Prostate gland (tissue), 2 donors: ENCODE measurements around the gene SUDS3. TPM values are rescaled to one million over a fixed set of nuclear protein-coding genes. Genes with fewer than 3 reads are reported as not detected.
A peak's percentile ranks its signal among the peaks of the same experiment; 100 is the strongest.

Experiments used
- DNase-seq: peaks from one replicate; pipeline ENCODE4 v3.0.0-alpha.2; 2019; ENCODE audit warnings: low spot score
- H3K27ac ChIP-seq, 2 donors: fragments of 200-600 bp; sonication (generic); 2 replicates each; pipeline ENCODE4 v1.5.1; 2017 to 2019
- H3K27me3 ChIP-seq: fragments of 200-600 bp; sonication (generic); replicated peaks from 2 replicates; pipeline ENCODE4 v1.5.1; 2019; ENCODE audit not compliant: insufficient read depth
- H3K36me3 ChIP-seq, 2 donors: fragments of 200-600 bp; sonication (generic); 1 replicate in 1 of 2; 2 replicates in 1 of 2; pipeline versions ENCODE4 v1.5.1 to v1.8.1; 2017 to 2019
- H3K4me1 ChIP-seq: fragments of 200-600 bp; sonication (generic); replicated peaks from 2 replicates; pipeline ENCODE4 v1.5.1; 2019
- H3K4me3 ChIP-seq, 2 donors: fragments of 200-600 bp; sonication (generic); 2 replicates each; pipeline ENCODE4 v1.5.1; 2017 to 2019
- H3K9me3 ChIP-seq: fragments of 200-600 bp; sonication (generic); 2 replicates; pipeline ENCODE4 v1.5.1; 2017
- CTCF ChIP-seq, 4 experiments: fragments of 200-600 bp in 2 of 4; fragments of 450-650 bp in 2 of 4; sonication (generic) in 2 of 4; IDR thresholded peaks; 1 replicate in 3 of 4; 2 replicates in 1 of 4; pipeline ENCODE4 v1.5.1; 2016 to 2019; ENCODE audit warnings: antibody characterized with exemption in 4 of 4, mild to moderate bottlenecking in 2 of 4, moderate library complexity in 2 of 4
- POLR2A ChIP-seq: fragments of 450-650 bp; IDR thresholded peaks from one replicate; pipeline ENCODE4 v1.6.1; 2016; ENCODE audit warnings: antibody characterized with exemption, mild to moderate bottlenecking
- POLR2AphosphoS5 ChIP-seq: sonication (generic); formaldehyde crosslinking; IDR thresholded peaks from one replicate; pipeline ENCODE4 v1.6.1; 2017; ENCODE audit warnings: antibody characterized with exemption
- WGBS: methylation state at CpG from one replicate; pipeline ENCODE4 v1.1.5; 2018; 5-methylcytosine and 5-hydroxymethylcytosine counted together
- intact Hi-C: fragments of 100-400 bp; cut with DNase I; formaldehyde crosslinking; loops from one replicate; pipeline ENCODE4 v1.14.2; 2022
- total RNA-seq, 2 donors: library from RNA; depleted of rRNA; stranded (reverse); fragments of >200 nt; gene quantifications; one replicate each; pipeline ENCODE4 v1.1.0, GENCODE V29; 2016

Gene SUDS3
- total RNA-seq, 2 donors from 2014 or later = 62.0 to 82.6 TPM

- no peak for TF ChIP-seq POLR2AphosphoS5
- Histone ChIP-seq H3K27me3 (no peaks in the 10 kb centered on the region), H3K27ac (peak overlapping the region; percentile 49 to 80), H3K4me1 (no peaks in the 10 kb centered on the region), H3K9me3 (no peaks in the 10 kb centered on the region), H3K36me3 (no peaks in the 10 kb centered on the region), H3K4me3 (peak overlapping the region; percentile 62 to 93)
- intact Hi-C loops = loop anchor here (5.0 kb wide), 2 partner anchors 234 to 309 kb away; partner anchors contain the start of genes PEBP1 and WSB2
- 1% methylated on average over 60 of the region's 60 CpGs for WGBS
- peak; percentile 27 for DNase-seq
Measured at GRCh38 chr12:118371321-118372282, 4.8 kb upstream of the SUDS3 start.

GRCh38 chr12:118372541-118373495, 3.5 kb upstream of the SUDS3 start, which contains the start of gene TAOK3:
Gene TAOK3, minus strand, starts transcription at chr12:118372907. Its CDS starts 117,340 bp downstream, at chr12:118255567.
- under 1% methylated on average over 71 of the region's 75 CpGs for WGBS
- peak within 1 kb of the TSS; percentile 62 to 93 for H3K4me3 ChIP-seq
- DNase-seq = peak; percentile 99
- TF ChIP-seq POLR2A = peak; percentile 83
- peak in 1 of 4 experiments; percentile 23 for TF ChIP-seq CTCF (IDR thresholded peaks at IDR 0.05)
- TF ChIP-seq POLR2AphosphoS5 = peak; percentile 93
- H3K9me3 ChIP-seq = no peaks in the 10 kb centered on the region
- peak within 1 kb of the TSS; percentile 73 to 80 for H3K27ac ChIP-seq
- no peaks in the 10 kb centered on the region for H3K27me3 ChIP-seq
- no peaks in the 10 kb centered on the region for H3K4me1 ChIP-seq
- intact Hi-C loops = loop anchor here (5.0 kb wide), 2 partner anchors 236 to 311 kb away; partner anchors contain the start of genes PEBP1 and WSB2
- no peaks in the 10 kb centered on the region for H3K36me3 ChIP-seq

- intact Hi-C loops = loop anchor here (5.0 kb wide), 2 partner anchors 236 to 311 kb away; partner anchors contain the start of genes PEBP1 and WSB2
- TF ChIP-seq POLR2A (no peak), CTCF (IDR thresholded peaks at IDR 0.05) (no peak), POLR2AphosphoS5 (no peak)
- no peak for DNase-seq
- H3K4me1 ChIP-seq = no peaks in the 10 kb centered on the region
- H3K9me3 ChIP-seq = no peaks in the 10 kb centered on the region
- H3K4me3 ChIP-seq = peak overlapping the region; percentile 62 to 93
- H3K36me3 ChIP-seq = no peaks in the 10 kb centered on the region
- H3K27ac ChIP-seq = peak overlapping the region; percentile 73 to 80
- 52% methylated on average over 5 of the region's 5 CpGs for WGBS
- H3K27me3 ChIP-seq = no peaks in the 10 kb centered on the region
Measured at GRCh38 chr12:118373616-118374015, 2.7 kb upstream of the SUDS3 start.

GRCh38 chr12:118374126-118374725, 2.1 kb upstream of the SUDS3 start:
- TF ChIP-seq CTCF (IDR thresholded peaks at IDR 0.05) = no peak
- no peak for TF ChIP-seq POLR2AphosphoS5
- no peak for TF ChIP-seq POLR2A
- Histone ChIP-seq H3K27ac (no peak overlapping the region), H3K4me3 (no peak overlapping the region), H3K36me3 (no peaks in the 10 kb centered on the region), H3K27me3 (no peaks in the 10 kb centered on the region), H3K4me1 (no peaks in the 10 kb centered on the region), H3K9me3 (no peaks in the 10 kb centered on the region)
- intact Hi-C loops = loop anchor here (5.0 kb wide), 2 partner anchors 237 to 312 kb away; partner anchors contain the start of genes PEBP1 and WSB2
- WGBS = 85% methylated on average over 14 of the region's 14 CpGs
- DNase-seq = no peak
